Measurements from ENCODE around the gene TTC21B.
"Not testable (repeated sequence)": the region's sequence is repeated elsewhere in the genome, so short reads cannot be mapped to it uniquely, and the experiment has no call there.

Gene TTC21B

DNA sequence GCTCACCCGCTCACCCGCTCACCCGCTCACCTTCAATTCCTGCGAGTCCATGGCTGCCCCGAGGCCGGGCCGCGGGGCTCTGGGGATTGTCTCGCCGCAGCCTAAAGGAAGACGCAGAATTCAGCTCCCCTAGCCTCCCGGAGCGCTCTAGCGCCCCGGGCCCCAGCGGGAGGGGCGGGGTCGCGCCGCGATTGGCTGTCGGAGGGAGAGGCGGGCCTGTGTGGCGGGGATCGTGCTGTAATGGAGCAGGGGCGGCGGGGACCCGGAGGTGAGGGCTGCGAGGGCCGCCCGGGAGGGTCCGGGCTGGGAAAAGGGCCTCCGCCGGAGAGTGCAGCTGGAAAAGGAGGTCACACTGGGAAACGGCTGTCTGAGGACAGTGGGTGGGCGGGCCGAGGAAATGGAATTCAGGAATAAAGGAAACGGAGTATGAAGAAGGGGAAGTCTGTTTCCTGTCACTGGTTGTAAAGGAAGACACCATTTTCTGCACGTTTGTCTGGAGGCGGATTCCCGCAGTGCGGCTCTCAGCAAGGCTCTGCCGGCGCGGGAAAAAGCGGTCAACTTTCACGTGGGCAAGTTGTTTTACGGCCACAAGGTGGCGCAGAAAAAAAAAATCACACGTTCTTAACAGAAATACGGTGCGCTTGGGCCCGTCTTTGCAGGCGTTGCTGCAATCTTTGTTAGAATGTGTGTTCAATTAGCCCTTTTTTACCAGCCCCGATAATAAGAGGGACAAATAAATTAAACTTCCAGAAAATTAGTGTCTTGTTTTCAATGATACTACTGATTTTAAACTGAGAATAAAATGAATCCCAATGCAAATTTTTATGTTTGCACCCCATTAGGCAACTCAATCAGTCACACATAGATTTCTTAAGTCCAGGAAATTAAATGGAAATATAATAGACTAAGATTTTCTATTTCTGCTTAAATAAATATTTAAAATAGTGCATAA lies at the start of gene TTC21B:
Gene TTC21B, minus strand, starts transcription at position 122 of the 952 bp plus-strand sequence. Its CDS starts 71 bp downstream, at position 51.
- peak; percentile 93 for DNase-seq (ENCODE audit: low spot score)

DNA sequence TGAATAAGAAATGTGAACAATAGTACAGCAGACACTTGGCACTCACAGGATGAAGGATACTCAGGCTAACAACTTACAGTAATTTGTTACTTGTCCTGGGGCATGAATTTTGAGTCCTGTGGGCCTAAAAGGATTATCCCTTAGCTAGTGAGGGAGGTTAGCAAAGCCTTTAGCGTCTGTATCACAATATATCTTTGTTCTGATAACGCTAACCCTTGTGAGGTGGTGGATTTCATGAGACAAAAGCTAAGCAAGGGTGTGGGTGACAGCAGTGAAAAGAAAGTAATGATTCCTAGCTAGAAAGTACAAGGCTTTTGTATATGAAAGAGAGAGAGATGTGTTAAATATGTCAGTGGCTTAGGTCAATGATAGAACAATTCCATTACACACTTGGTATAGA lies 46.8 kb upstream of the TTC21B start:
- no peak for DNase-seq (ENCODE audit: low spot score)

DNA sequence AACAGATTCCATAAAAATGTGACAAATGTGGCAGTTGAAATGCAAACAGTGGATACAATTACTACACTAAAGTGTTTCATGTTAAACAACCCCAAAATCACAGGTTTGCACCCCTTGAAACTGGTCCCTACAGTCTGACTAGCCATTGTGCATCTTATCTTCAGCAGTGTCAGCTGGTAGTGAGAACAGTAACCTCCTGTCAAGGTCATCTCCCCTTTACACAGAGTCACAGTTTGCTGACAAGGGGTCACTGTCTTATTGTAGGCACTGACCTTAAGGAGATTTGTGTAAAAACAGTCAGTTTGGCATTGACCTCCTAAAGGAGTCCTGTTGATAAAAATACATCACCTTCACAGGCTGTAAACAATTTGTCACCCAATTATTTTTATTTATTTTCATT lies 37.3 kb upstream of the TTC21B start:
- no peak for DNase-seq (ENCODE audit: low spot score)

DNA sequence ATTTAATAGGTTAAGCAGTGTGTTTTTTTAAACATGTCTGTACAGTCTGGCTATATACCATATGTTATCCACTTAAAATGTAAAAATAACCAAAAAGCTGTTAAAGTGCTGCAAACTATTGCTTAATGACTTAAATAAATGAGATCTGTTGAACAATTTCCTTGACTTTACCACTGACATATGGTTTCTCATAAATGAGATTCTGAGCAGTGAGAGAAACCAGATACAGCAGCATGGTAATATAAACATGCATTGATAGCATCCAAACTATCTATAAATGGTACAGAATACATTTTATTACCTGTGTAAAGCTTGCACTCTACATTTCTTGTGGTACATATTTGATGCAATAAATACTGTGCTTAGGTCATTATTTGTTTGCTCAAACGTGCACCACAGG lies 36.3 kb upstream of the TTC21B start:
- no peak for DNase-seq (ENCODE audit: low spot score)

DNA sequence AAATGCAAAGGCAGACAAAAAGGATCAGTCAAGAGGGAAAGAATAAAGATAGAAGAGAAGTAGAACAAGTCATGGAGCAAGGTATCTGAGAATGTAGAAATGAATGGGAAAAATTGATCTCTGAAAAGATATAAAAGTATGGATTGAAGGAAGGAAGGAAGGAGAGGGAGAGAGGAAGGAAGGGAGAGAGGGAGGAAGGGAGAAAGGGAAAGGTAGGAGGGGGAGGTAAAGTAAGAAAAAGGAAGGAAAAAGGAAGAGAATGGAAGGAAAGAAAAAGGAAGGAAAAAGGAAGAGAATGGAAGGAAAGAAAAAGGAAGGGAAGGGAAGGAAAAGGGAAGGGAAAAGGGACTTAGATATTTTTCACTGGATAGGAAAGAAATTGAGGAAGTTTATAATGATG lies 31.5 kb upstream of the TTC21B start:
- DNase-seq (ENCODE audit: low spot score): no peak

DNA sequence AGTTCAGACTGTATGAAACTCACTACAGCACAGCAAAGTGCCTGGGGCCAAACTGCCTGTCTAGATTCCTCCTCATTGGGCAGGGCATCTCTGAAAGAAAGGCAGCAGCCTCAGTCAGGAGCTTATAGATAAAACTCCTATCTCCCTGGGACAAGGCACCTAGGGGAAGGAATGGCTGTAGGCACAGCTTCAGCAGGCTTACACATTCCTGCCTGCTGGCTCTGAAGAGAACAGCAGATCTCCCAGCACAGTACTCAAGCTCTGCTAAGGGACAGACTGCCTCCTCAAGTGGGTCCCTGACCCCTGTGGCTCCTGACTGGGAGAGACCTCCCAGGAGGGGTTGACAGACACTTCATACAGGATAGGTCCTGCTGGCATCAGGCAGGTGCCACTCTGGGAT lies 18.6 kb upstream of the TTC21B start:
- DNase-seq (ENCODE audit: low spot score): not testable (repeated sequence)

DNA sequence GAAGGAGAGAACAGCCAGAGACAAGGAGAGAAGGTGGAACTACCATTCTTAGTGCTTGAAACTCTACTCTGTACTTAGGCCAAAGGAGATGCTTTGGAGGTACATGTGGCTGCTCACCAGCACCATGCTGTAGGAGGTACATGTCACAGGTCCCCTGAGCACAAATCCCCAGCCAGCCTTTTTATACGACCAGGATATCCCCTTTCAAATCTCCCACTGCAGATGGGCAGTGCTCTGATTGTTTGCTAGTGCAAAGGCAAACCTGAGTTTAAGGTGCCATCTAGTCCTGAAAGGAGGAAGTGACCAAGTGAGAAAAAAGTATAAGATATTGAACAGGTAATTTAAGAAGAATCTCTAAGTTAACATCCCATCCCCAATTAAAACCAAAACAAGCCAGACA lies 17.1 kb upstream of the TTC21B start:
- DNase-seq (ENCODE audit: low spot score): no peak

DNA sequence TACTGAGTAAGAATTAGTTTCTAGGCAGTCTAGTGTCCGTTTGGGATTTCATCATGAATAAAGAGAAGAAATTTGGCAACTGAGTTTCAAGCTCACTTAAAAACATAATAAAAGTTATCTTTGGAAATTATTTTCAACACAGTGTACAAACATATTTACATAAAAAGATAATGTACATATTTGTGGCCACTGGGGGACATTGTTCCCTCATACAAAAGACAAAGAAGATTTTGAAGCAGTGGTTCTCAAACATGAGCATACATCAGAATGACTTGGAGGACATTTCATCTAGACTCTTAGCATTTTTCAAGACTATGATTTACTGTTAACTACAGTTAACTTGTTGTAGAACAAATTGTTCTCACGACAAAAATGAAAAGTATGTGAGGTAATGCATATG lies 15.7 kb upstream of the TTC21B start:
- no peak for DNase-seq (ENCODE audit: low spot score)

DNA sequence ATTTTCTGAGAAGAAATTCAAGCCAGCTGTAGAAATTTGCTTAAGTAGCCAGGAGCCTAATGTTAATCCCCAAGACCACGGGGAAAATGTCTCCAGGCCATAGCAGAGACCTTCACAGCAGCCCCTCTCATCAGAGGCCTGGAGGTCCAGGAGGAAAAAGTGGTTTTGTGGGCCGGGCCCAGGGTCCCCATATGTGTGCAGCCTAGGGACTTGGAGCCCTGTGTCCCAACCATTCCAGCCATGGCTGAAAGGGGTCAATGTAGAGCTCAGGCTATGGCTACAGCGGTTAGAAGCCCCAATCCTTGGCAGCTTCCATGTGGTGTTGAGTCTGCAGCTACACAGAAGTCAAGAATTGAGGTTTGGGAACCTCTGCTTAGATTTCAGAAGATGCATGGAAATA lies 14.2 kb upstream of the TTC21B start:
- DNase-seq (ENCODE audit: low spot score): no peak

DNA sequence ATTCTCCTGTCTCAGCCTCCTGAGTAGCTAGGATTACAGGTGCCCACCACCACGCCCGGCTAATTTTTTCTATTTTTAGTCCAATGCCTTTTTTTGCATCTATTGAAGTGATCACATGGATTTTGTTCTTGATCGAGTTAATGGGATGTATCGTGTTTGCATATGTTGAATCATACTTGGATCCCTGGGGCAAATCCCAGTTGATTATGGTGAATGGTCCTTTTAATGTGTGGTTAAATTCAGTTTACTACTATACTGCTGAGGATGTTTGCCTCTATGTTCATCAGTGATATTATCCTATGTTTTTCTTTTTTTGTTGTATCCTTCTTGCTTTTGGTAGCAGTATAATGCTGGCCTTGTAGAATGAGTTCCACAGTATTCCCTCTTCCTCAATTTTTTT lies 8.2 kb upstream of the TTC21B start:
- DNase-seq (ENCODE audit: low spot score): no peak

DNA sequence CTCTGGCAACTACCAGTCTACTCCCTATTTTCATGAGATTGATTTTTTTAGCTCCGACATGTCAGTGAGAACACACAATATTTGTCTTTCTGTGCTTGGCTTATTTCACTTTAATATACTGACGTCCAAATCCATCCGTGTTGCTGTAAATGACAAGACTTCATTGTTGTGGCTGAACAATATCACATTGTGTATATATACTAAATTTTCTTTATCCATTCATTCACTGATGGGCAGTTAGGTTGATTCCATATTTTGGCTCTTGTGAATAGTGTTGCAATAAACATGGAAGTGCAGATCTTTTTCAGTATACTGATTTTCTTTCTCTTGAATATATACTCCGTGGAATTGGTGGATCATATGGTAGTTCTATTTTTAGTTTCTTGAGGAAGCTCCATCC lies 5.8 kb upstream of the TTC21B start:
- DNase-seq (ENCODE audit: low spot score): no peak

DNA sequence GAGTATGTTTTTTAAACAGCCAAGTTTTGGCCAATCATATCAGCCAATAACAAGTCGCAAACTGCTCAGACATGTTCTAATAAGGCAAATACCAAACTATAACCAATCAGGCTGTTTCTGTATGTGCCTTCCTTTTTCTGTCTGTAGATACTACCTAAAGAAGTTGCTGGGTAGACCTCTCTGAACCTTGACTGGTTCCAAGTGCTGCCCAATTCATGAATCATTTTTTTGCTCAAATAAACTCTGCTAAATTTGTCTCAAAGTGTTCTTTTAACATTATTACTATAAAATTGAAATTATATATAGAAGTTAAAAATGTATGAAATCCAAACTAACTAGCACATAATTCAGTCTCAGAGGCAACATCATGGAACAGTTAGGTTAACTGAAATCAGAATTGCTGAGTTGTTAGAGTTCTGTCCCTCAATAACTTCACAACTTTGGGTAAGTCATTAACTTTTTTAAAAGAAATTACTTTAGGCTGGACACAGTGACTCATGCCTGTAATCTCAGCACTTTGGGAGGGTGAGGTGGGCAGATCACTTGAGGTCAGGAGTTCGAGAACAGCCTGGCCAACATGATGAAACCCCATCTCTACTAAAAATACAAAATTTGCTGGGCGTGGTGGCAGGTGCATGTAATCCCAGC lies 4.9 kb upstream of the TTC21B start:
- DNase-seq (ENCODE audit: low spot score): no peak

DNA sequence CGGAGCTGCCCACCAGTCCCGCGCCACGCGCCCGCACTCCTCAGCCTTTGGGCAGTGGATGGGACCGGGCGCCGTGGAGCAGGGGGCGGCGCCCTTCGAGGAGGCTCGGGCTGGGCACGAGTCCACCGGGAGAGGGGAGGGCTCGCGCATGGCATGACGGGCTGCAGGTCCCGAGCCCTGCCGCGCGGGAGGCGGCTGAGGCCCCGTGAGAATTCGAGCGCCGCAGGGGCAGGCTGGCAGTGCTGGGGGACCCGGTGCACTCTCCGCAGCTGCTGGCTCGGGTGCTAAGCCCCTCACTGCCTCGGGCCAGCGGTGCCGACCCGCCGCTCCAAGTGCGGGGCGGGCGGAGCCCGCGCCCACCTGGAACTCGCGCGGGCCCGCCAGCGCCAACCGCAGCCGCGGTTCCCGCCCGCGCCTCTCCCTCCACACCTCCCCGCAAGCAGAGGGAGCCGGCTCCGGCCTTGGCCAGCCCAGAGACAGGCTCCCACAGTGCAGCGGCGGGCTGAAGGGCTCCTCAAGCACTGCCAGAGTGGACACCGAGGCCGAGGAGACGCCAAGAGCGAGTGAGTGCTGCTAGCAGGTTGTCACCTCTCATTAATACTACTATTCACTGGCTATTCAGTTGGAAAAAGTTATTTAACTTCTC lies 3.6 kb upstream of the TTC21B start:
- no peak for DNase-seq (ENCODE audit: low spot score)

DNA sequence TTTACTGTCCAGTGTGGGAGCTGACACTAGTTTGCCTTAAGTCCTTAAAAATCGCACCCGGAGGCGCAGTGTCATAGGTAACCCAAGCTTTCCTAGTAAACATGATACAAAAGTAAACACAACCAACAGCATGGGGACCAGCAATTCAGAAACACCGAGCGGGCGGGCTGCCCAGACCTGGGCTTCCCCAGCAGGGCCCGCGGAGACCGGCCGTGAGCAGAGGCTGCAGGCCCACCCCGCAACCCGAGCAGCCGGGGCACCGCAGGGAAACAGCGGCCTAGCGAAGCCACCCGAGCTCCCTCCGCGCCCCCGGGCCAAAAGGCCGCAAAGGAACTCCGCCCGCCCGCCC lies 296 bp downstream of the TTC21B start:
- DNase-seq (ENCODE audit: low spot score): no peak

DNA sequence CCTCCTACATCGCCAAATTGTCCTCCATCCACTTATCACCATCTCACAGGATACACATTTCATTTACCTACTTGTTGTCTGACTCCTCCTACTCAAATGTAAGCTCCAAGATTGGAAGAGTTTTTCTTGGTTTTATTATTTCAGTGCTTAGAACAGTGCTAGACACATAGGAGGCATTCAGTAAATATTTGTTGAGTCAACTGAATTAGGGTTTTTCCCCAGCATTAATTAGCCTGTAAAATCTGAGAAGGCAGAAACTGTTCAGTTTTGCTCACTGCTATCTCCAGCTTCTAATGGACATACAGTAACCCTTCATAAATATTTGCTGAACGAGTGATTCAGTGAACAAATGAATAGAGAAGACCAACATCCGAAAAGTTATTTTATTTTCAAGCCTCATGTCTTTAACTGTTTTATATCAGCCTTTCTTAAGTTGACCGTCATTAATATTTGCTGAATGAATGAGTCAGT lies 800 bp downstream of the TTC21B start:
- DNase-seq (ENCODE audit: low spot score): peak; percentile 1

DNA sequence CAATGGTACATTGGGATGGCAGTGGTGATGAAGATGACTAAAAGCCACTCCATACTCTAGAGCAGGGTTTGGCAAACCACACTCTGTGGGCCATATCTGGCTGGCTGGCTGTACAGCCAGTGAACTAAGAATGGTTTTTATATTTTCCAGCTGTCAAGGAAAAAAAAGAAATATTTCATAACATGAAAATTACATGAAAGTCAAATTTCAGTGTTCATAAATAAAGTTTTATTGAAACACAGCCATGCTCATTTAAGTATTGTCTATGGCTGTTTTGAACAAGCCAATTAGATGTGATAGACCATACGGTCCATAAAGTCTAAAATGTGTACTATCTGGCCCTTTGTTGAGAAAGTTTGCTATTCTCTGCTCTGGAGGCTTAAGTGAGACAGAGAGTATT lies 1.5 kb downstream of the TTC21B start:
- DNase-seq (ENCODE audit: low spot score): no peak

DNA sequence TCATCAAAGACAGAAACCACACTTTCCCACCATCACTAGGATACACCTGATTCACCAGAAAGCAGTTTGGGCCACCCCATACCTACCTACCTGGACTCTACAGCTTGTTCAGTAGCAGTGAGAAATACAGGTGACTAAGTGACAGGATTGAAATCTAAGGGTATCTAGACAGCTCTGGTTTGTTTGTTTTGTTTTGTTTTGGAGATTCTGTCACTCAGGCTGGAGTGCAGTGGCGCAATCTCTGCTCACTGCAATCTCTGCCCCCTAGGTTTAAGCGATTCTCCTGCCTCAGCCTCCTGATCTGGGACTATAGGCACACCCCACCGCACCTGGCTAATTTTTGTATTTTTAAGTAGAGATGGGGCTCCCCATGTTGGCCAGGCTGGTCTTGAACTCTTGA lies 3.1 kb downstream of the TTC21B start:
- no peak for DNase-seq (ENCODE audit: low spot score)

DNA sequence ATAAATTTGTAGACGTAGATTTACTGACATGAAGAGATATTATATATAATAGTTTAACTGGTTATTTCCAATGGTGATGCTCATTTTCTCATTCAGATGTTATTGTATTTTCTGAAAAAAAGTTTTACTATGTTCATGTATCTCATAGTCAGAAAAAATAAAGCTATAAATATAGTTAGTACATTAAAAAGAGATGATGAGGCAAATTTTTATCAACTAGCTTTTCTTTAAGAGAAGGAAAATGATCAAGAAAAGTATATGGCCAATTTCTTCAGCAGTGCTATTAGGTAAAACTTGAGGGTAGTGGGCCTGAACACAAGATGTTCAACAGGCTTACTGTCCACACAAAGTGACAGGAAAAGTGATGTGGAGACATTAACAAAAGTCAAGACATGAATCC lies 11.7 kb downstream of the TTC21B start:
- DNase-seq (ENCODE audit: low spot score): no peak

DNA sequence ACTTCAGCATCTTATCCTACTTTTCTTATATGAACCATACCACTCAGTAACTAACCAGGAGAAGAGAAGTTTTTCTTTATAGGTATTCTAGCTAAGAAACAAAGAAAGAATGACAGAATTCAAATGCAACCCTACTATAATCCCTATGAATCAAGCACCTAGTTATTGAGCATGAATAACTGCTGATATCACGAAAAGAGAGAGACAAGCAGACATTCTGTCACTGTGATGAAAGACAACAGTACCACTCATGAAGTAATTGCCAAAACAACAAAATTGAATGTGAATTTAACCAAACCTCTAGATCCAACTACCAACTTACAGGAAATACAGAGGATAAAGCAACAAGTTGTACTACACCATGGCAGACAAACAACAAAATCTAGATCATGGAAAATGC lies 15.3 kb downstream of the TTC21B start:
- no peak for DNase-seq (ENCODE audit: low spot score)

DNA sequence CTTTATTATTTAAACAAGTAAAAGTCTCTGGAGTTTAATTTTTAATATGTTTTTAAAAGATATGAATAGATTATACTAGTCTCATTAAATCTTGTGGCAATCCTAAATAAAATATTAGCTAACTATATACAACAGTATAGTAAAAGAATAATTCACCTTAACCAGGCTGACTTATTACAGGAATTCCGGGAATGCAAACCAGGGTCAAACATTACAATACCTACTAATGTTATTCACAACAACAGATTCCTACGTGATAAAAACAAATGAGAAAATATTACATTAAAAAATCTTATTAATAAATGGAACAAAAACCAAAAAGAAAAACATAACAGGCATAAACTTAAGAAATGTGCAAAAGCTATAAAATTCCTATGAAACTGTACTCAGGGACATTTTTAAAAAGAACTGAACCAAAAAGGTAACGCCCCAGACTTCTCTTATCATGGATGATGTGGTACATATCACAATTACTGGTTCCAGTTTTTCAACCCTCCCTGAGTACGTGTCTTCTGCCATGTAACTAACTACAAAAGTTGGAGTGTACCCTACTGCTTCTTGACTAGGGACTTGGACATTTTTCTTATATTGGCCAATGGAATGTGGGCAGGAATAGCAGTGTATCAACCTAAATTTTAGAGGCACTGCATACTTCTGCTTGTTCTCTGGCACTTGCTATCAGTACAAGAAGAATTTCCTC lies 20.2 kb downstream of the TTC21B start:
- DNase-seq (ENCODE audit: low spot score): no peak

DNA sequence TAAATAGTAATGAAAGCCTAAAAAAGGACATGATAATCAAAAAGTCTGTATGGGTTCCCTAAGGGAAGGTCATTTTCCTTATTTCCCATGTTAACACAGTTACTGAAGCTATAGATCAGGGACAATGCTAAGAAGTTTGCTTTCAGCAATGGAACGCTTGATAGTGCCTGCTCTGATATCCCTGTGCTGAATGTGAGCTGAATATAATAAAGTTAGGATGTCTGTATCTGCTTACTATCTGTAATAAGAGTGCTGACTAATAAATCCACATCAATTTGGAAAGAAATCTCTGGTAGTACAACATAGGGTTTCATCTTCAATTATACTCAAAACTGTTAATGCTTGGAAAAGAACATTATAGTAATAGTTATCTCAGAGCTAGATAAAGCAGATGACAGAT lies 25.8 kb downstream of the TTC21B start:
- DNase-seq (ENCODE audit: low spot score): no peak

DNA sequence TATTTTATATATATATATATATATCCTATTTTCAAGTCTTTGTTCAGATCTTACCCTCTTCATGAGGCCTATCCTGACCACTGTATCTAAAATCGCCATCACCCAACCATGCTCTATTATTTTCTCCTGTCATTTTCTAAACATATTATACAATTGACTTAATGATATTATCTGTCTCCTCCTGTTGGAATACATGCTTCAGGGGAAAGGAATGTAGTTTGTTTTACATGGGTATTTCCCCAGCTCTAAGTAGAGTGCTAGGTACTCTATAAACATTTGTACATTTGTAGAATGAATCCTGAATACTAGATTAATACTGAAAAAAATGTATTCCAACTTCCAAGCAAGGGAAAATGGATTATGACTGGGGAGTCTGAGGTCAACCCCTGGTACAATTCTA lies 26.2 kb downstream of the TTC21B start:
- no peak for DNase-seq (ENCODE audit: low spot score)

Measured in germinal center (tissue), 1 donor.